Activated CD4-positive, alpha-beta memory T cell treated with anti-CD3 and anti-CD28 coated beads for 36 hours (primary cell): Measurements from ENCODE around the gene RPL28. TPM values are rescaled to one million over a fixed set of nuclear protein-coding genes. Genes with fewer than 3 reads are reported as not detected.
"Not testable (repeated sequence)": the region's sequence is repeated elsewhere in the genome, so short reads cannot be mapped to it uniquely, and the experiment has no call there.

Experiments used
- CTCF ChIA-PET: fragments of 350-600 bp; sonication (Branson Sonifier 250); formaldehyde crosslinking; loops from one replicate; lab custom pipeline; 2021; ENCODE audit warnings: antibody characterized with exemption, inconsistent platforms; lab: Charles Lee
- POLR2A ChIA-PET: fragments of 350-600 bp; sonication (Branson Sonifier 250); formaldehyde crosslinking; loops from one replicate; lab custom pipeline; 2021; ENCODE audit warnings: antibody characterized with exemption; lab: Charles Lee
- DNase-seq: peaks from one replicate; pipeline ENCODE4 v3.0.0-alpha.2; 2020
- H3K27ac Mint-ChIP-seq: one replicate; pipeline ENCODE4 v1.8.0; 2021; ENCODE audit warnings: mixed read lengths
- H3K27me3 Mint-ChIP-seq: one replicate; pipeline ENCODE4 v1.8.0; 2021; ENCODE audit warnings: mixed read lengths
- H3K36me3 Mint-ChIP-seq: one replicate; pipeline ENCODE4 v1.8.0; 2021; ENCODE audit warnings: mixed read lengths
- H3K4me1 Mint-ChIP-seq: one replicate; pipeline ENCODE4 v1.8.0; 2021; ENCODE audit warnings: low read depth, mixed read lengths
- H3K4me3 Mint-ChIP-seq: one replicate; pipeline ENCODE4 v1.8.0; 2021; ENCODE audit warnings: mild to moderate bottlenecking, mixed read lengths
- H3K9me3 Mint-ChIP-seq: one replicate; pipeline ENCODE4 v1.8.0; 2021; ENCODE audit warnings: mixed read lengths
- intact Hi-C: fragments of 100-400 bp; cut with micrococcal nuclease; formaldehyde crosslinking; loops from one replicate; pipeline ENCODE4 v1.15.1; 2023
- total RNA-seq, 2 experiments: library from RNA; stranded (reverse); gene quantifications; one replicate each; pipeline ENCODE4 v1.2.3, GENCODE V29; 2021

Gene RPL28
- total RNA-seq, 2 experiments from 2014 or later = 2,630 to 2,642 TPM

GRCh38 chr19:55390461-55390880, 4.7 kb downstream of the RPL28 start:
- ChIA-PET POLR2A (interaction anchor here (0.8 to 10.6 kb wide), 3 partner anchors 9 to 138 kb away, joined by 3 to 118 read pairs (median 5); partner anchors contain the start of gene UBE2S), CTCF (interaction anchor here (0.8 to 1.5 kb wide), 4 partner anchors 27 to 302 kb away, joined by 3 to 5 read pairs (median 4); no protein-coding TSS in a partner anchor)
- Mint-ChIP-seq H3K9me3 (no peaks in the 10 kb centered on the region), H3K27me3 (no peaks in the 10 kb centered on the region), H3K36me3 (peaks cover 50% of the 10 kb centered on the region), H3K27ac (peak overlapping the region; percentile 50), H3K4me1 (peaks cover 38% of the 10 kb centered on the region), H3K4me3 (no peak overlapping the region)
- no peak for DNase-seq
- intact Hi-C loops = no loop called here

- Mint-ChIP-seq H3K4me3 (no peak overlapping the region), H3K9me3 (no peaks in the 10 kb centered on the region), H3K4me1 (peaks cover 36% of the 10 kb centered on the region), H3K36me3 (peaks cover 44% of the 10 kb centered on the region), H3K27ac (no peak overlapping the region), H3K27me3 (no peaks in the 10 kb centered on the region)
- CTCF ChIA-PET = interaction anchor here (0.8 to 1.5 kb wide), 3 partner anchors 27 to 99 kb away, joined by 3 to 5 read pairs (median 5); no protein-coding TSS in a partner anchor
- DNase-seq = no peak
- POLR2A ChIA-PET = interaction anchor here (0.7 to 10.6 kb wide), 3 partner anchors 9 to 139 kb away, joined by 3 to 118 read pairs (median 3); partner anchors contain the start of gene UBE2S
- intact Hi-C loops = no loop called here
Observed at GRCh38 chr19:55391191-55391670, 5.5 kb downstream of the RPL28 start.

DNA sequence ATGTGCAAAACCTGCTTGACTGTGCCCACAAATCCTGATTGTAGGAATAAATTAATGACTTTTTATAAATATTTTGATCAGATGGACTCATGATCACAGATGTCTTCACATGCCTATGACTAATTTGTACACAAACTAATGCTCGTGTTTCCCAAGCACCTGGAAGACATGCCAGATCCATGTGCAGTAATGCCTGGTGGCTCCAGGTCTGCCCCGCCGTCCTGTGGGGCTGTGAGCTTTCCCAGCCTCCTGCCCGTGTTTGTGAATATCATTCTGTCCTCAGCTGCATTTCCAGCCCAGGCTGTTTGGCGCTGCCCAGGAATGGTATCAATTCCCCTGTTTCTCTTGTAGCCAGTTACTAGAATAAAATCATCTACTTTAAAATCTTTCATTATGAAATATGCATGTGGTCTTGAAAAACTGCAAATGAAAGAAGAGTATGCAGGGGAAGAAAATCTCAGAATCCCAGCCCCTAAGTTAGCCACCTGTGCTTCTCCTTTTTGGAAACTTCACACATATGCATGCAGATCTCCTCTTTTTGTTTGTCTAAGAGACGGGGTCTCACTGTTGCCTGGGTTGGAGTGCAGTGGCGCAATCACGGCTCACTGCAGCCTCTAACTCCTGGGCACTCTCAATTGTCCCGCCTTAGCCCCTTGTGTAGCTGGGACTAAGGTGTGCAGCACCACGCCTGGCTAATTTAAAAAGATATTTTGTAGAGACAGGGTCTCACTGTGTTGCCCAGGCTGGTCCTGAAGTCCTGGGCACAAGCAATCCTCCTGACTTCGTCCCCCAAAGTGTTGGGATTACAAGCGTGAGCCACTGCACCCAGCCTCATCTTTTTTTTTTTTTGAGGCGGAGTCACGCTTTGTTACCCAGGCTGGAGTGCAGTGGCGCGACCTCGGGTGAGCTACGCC, 6.2 kb downstream of the RPL28 start:
- no peak for DNase-seq
- CTCF ChIA-PET = no interaction called here
- Mint-ChIP-seq H3K4me1 (peaks cover 33% of the 10 kb centered on the region), H3K27me3 (no peaks in the 10 kb centered on the region), H3K36me3 (peaks cover 37% of the 10 kb centered on the region), H3K27ac (no peak overlapping the region), H3K4me3 (no peak overlapping the region), H3K9me3 (no peaks in the 10 kb centered on the region)
- intact Hi-C loops = no loop called here
- POLR2A ChIA-PET = interaction anchor here (0.7 to 10.6 kb wide), 2 partner anchors 8 to 13 kb away, joined by 3 to 118 read pairs; partner anchors contain the start of gene UBE2S

- no peak for DNase-seq
- H3K27ac Mint-ChIP-seq = no peak overlapping the region
- peaks cover 26% of the 10 kb centered on the region for H3K36me3 Mint-ChIP-seq
- CTCF ChIA-PET = no interaction called here
- no peaks in the 10 kb centered on the region for H3K9me3 Mint-ChIP-seq
- H3K4me1 Mint-ChIP-seq = peaks cover 32% of the 10 kb centered on the region
- POLR2A ChIA-PET = interaction anchor here (2.3 kb wide), 1 partner anchor 14 kb away, joined by 7 read pairs; the partner anchor contains the start of gene UBE2S
- H3K4me3 Mint-ChIP-seq = no peak overlapping the region
- intact Hi-C loops = no loop called here
- no peaks in the 10 kb centered on the region for H3K27me3 Mint-ChIP-seq
Observed at GRCh38 chr19:55392820-55393761, 7.4 kb downstream of the RPL28 start.

DNA sequence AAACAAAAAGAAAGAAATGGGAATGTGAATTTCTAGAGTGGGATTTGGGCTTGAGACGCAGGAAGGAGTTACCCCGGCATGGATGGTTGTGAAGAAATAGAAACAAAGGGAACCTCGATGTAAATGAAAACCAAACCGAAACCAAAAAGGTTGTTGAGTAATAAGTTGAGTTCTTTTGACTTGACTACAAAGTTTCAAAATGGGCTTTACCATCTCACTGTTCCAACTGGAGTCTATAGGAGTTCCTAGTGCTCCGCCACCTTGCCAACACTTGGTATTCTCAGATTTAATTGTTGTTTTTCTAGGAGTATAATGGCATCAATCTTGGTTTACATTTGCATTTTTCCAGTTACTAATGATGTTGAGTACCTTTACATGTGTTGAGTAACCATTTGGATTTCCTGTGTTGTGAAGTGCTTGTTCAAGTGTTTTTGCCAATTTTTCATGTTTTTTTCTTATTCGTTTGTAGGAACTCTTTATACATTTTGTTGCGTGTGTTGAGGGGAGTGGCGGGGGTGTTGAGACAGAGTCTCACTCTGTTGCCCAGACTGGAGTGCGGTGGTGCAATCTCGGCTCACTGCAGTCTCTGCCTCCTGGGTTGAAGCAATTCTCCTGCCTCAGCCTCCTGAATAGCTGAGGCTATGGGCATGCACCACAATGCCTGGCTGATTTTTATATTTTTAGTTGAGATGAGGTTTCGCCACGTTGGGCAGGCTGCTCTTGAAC, 12.6 kb downstream of the RPL28 start:
- no peaks in the 10 kb centered on the region for H3K27me3 Mint-ChIP-seq
- ChIA-PET CTCF (interaction anchor here (0.6 to 1.6 kb wide), 2 partner anchors 15 to 70 kb away, joined by 3 to 6 read pairs; partner anchors contain the start of gene TMEM238), POLR2A (interaction anchor here (1.5 to 3.2 kb wide), 3 partner anchors 9 to 11 kb away, joined by 5 to 13 read pairs (median 6); partner anchors contain the start of gene UBE2S)
- H3K27ac Mint-ChIP-seq = peak overlapping the region; percentile 33
- H3K36me3 Mint-ChIP-seq = peaks cover 25% of the 10 kb centered on the region
- H3K4me1 Mint-ChIP-seq = peaks cover 20% of the 10 kb centered on the region
- DNase-seq = no peak
- peak overlapping the region; percentile 34 for H3K4me3 Mint-ChIP-seq
- intact Hi-C loops = loop anchor here (1.0 kb wide), 2 partner anchors 9 to 13 kb away; partner anchors contain the start of genes RPL28 and UBE2S
- no peaks in the 10 kb centered on the region for H3K9me3 Mint-ChIP-seq

DNA sequence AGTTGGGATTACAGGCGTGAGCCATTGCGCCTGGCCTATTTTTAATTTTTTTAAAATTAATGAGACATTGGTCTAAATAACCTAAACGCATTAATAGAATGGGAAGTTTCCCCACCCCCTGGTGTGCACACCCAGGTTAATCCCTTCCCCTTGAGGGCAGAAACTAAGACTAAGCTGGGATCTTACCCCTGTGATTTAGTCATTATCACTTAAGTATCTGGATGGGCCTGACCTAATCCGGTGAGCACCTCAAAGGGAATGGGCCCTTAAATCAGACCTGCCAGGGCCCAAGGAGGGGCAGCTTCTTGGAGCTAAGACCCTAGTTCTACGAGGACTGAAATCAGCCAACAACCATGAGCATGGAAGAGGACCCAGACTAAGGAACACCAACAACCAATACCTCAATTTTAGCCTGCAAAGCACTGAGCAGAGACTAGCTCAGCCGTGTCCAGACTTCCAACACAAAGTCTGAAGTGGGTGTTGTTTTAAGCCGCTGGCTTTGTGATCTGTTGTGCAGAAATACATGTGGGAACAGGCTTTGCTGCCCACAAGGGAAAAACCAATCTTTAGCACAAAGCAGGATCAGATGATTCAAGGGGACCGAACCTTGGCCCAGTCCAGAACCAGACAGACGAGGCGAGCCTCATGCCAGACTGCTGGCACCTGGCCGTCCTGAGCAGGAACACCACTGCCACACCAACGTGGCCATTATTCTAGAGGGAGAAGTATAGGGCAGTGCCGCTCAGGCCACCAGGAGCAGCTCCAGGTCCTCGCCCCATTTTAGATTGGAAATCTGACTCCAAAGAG, 14.8 kb downstream of the RPL28 start:
- peaks cover 36% of the 10 kb centered on the region for H3K36me3 Mint-ChIP-seq
- CTCF ChIA-PET = interaction anchor here (1.4 kb wide), 1 partner anchor 16 kb away, joined by 3 read pairs; the partner anchor contains the start of gene TMEM238
- no peak overlapping the region for H3K27ac Mint-ChIP-seq
- POLR2A ChIA-PET = interaction anchor here (0.9 to 3.2 kb wide), 6 partner anchors 7 to 61 kb away, joined by 3 to 13 read pairs (median 4); partner anchors contain the start of genes KMT5C and UBE2S
- intact Hi-C loops = no loop called here
- no peak for DNase-seq
- H3K4me3 Mint-ChIP-seq = no peak overlapping the region
- no peaks in the 10 kb centered on the region for H3K9me3 Mint-ChIP-seq
- no peaks in the 10 kb centered on the region for H3K27me3 Mint-ChIP-seq
- peaks cover 22% of the 10 kb centered on the region for H3K4me1 Mint-ChIP-seq

- CTCF ChIA-PET, intact Hi-C loops, H3K9me3 Mint-ChIP-seq, H3K27ac Mint-ChIP-seq, DNase-seq, H3K27me3 Mint-ChIP-seq, H3K4me3 Mint-ChIP-seq: not testable (repeated sequence)
- Mint-ChIP-seq H3K36me3 (peaks cover 45% of the 10 kb centered on the region), H3K4me1 (peaks cover 31% of the 10 kb centered on the region)
- POLR2A ChIA-PET = interaction anchor here (6.6 kb wide), 1 partner anchor 14 kb away, joined by 118 read pairs; the partner anchor contains the start of genes RPL28 and TMEM238
Observed at GRCh38 chr19:55401390-55401789, 15.7 kb downstream of the RPL28 start.

DNA sequence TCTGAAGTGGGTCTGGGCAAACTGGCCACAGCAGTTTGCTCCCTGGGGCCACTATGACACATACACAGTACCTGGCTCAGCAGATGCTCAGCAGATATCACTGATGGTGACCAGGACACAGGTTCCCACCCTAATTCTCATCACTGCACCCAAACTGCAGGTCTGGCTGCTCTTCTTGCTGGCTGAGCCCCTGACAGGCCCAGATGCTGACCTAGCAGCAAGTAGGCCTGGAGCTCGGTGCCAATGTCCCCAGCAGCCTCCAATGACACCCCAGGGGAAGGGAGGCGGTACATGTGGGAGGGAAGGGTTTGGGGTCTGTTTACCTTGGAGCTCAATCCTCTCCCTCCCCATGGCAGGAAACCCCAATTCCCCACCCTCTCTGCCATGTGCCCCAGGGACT, 16.8 kb downstream of the RPL28 start:
- DNase-seq = no peak
- Mint-ChIP-seq H3K4me3 (no peak overlapping the region), H3K36me3 (peaks cover 51% of the 10 kb centered on the region), H3K27me3 (no peaks in the 10 kb centered on the region), H3K9me3 (no peaks in the 10 kb centered on the region), H3K27ac (no peak overlapping the region), H3K4me1 (peaks cover 33% of the 10 kb centered on the region)
- intact Hi-C loops = no loop called here
- POLR2A ChIA-PET = interaction anchor here (6.6 kb wide), 1 partner anchor 16 kb away, joined by 118 read pairs; the partner anchor contains the start of genes RPL28 and TMEM238
- CTCF ChIA-PET = interaction anchor here (1.2 kb wide), 1 partner anchor 101 kb away, joined by 5 read pairs; no protein-coding TSS in a partner anchor

- Mint-ChIP-seq H3K36me3 (peaks cover 58% of the 10 kb centered on the region), H3K27me3 (no peaks in the 10 kb centered on the region), H3K9me3 (peaks cover 4% of the 10 kb centered on the region), H3K4me1 (peaks cover 26% of the 10 kb centered on the region), H3K4me3 (peak overlapping the region; percentile 93), H3K27ac (no peak overlapping the region)
- POLR2A ChIA-PET = interaction anchor here (1.2 to 6.6 kb wide), 2 partner anchors 19 to 56 kb away, joined by 3 to 118 read pairs; partner anchors contain the start of genes ISOC2, RPL28 and TMEM238
- intact Hi-C loops = no loop called here
- no peak for DNase-seq
- CTCF ChIA-PET = no interaction called here
Observed at GRCh38 chr19:55405638-55406037, 19.9 kb downstream of the RPL28 start.
